SK-N-SH (cell line): ENCODE data around the gene MANSC1. TPM values are rescaled to one million over a fixed set of nuclear protein-coding genes. Genes with fewer than 3 reads are reported as not detected.

ENCODE experiments used
- CTCF ChIA-PET: fragments of 300-600, 350-600 bp; formaldehyde crosslinking; extraction: SDS; loops from one replicate; lab custom pipeline; 2021; lab: Yijun Ruan, JAX
- POLR2A ChIA-PET: fragments of 350-600 bp; sonication (Branson Sonifier 250); formaldehyde crosslinking; extraction: SDS; loops from one replicate; lab custom pipeline; 2020; ENCODE audit warnings: antibody characterized with exemption, inconsistent platforms; lab: Yijun Ruan, JAX
- DNase-seq: peaks from one replicate; pipeline ENCODE4 v3.0.0; 2012
- H2AFZ ChIP-seq: fragments of 200-600 bp; sonication (generic); 2 replicates; pipeline ENCODE4 v1.8.1; 2016; ENCODE audit warnings: antibody characterized with exemption, mild to moderate bottlenecking, low read depth
- H3F3A ChIP-seq: fragments of 200-600 bp; sonication (generic); replicated peaks from 2 replicates; pipeline ENCODE3; 2016; ENCODE audit warnings: antibody characterized with exemption, mild to moderate bottlenecking; ENCODE audit not compliant: insufficient read depth
- H3K27ac ChIP-seq, 2 experiments: fragments of 200-500 bp in 1 of 2; fragments of 200-600 bp in 1 of 2; sonication (Bioruptor generic) in 1 of 2; sonication (generic), shearing (Covaris generic) in 1 of 2; 2 replicates each; pipeline versions ENCODE4 v1.5.1 to v1.6.1; 2014 to 2016; ENCODE audit warnings: low read depth in 2 of 2, inconsistent platforms in 1 of 2, low read length in 1 of 2, mild to moderate bottlenecking in 1 of 2, mixed read lengths in 1 of 2
- H3K27me3 ChIP-seq: fragments of 200-600 bp; sonication (generic), shearing (Covaris generic); 2 replicates; pipeline ENCODE4 v1.6.1; 2016; ENCODE audit warnings: mixed run types; ENCODE audit not compliant: insufficient read depth
- H3K36me3 ChIP-seq, 2 experiments: fragments of 200-500 bp in 1 of 2; fragments of 200-600 bp in 1 of 2; sonication (Bioruptor generic) in 1 of 2; sonication (generic) in 1 of 2; replicated peaks in 1 of 2; 2 replicates each; pipeline versions ENCODE3 to v1.5.1; 2014 to 2016; ENCODE audit warnings: low read length in 1 of 2, mild to moderate bottlenecking in 1 of 2; ENCODE audit not compliant: insufficient read depth in 2 of 2, control insufficient read depth in 1 of 2
- H3K4me1 ChIP-seq, 2 experiments: fragments of 200-500 bp in 1 of 2; fragments of 200-600 bp in 1 of 2; sonication (Bioruptor generic) in 1 of 2; sonication (generic), shearing (Covaris generic) in 1 of 2; 2 replicates each; pipeline versions ENCODE4 v1.5.1 to v1.6.1; 2014 to 2016; ENCODE audit warnings: low read depth in 1 of 2, low read length in 1 of 2, mixed run types in 1 of 2; ENCODE audit not compliant: insufficient read depth in 2 of 2, control insufficient read depth in 1 of 2
- H3K4me2 ChIP-seq: fragments of 200-600 bp; sonication (generic), shearing (Covaris generic); 2 replicates; pipeline ENCODE4 v1.6.1; 2017; ENCODE audit warnings: mixed run types
- H3K4me3 ChIP-seq, 2 experiments: fragments of 200-500 bp in 1 of 2; fragments of 200-600 bp in 1 of 2; sonication (Bioruptor generic) in 1 of 2; sonication (generic), shearing (Covaris generic) in 1 of 2; 2 replicates each; pipeline versions ENCODE4 v1.5.1 to v1.8.1; 2014 to 2016; ENCODE audit warnings: low read depth in 2 of 2, inconsistent platforms in 1 of 2, low read length in 1 of 2, mild to moderate bottlenecking in 1 of 2, mixed read lengths in 1 of 2, moderate library complexity in 1 of 2
- H3K79me2 ChIP-seq: fragments of 200-600 bp; sonication (generic); 2 replicates; pipeline ENCODE4 v1.8.1; 2017; ENCODE audit warnings: mild to moderate bottlenecking; ENCODE audit not compliant: insufficient read depth
- H3K9ac ChIP-seq: fragments of 200-600 bp; sonication (generic); 2 replicates; pipeline ENCODE4 v1.6.1; 2017; ENCODE audit warnings: mixed run types
- H3K9me2 ChIP-seq: fragments of 200-600 bp; sonication (generic); 2 replicates; pipeline ENCODE4 v1.6.1; 2017; ENCODE audit warnings: mixed run types
- H3K9me3 ChIP-seq: fragments of 200-600 bp; sonication (generic); 2 replicates; pipeline ENCODE4 v1.6.1; 2017; ENCODE audit warnings: mixed run types, mild to moderate bottlenecking, moderate library complexity
- H4K20me1 ChIP-seq: fragments of 200-600 bp; sonication (generic); 2 replicates; pipeline ENCODE4 v1.6.1; 2017; ENCODE audit warnings: mild to moderate bottlenecking, mixed run types; ENCODE audit not compliant: insufficient read depth
- EZH2phosphoT487 ChIP-seq: fragments of 200-600 bp; sonication (generic); IDR thresholded peaks from 2 replicates; pipeline ENCODE4 v1.6.1; 2017; ENCODE audit warnings: low read depth, mixed run types, mild to moderate bottlenecking, antibody characterized with exemption, moderate library complexity, borderline replicate concordance
- FOXJ3 ChIP-seq: sonication (generic); formaldehyde crosslinking; IDR thresholded peaks from 2 replicates; pipeline ENCODE4 v1.5.1; 2020; ENCODE audit warnings: mild to moderate bottlenecking, missing genetic modification reagents
- MXI1 ChIP-seq: IDR thresholded peaks from 2 replicates; pipeline ENCODE4 v1.6.1; 2012; ENCODE audit warnings: mild to moderate bottlenecking, low read depth, low read length, improper control_type of control experiment
- RAD21 ChIP-seq: IDR thresholded peaks from 2 replicates; pipeline ENCODE4 v1.6.1; 2012; ENCODE audit warnings: mild to moderate bottlenecking, low read length
- RCOR1 ChIP-seq: fragments of 150-350 bp; IDR thresholded peaks from 2 replicates; pipeline ENCODE4 v1.6.1; 2017; ENCODE audit warnings: antibody characterized with exemption, low read length
- RFX5 ChIP-seq: IDR thresholded peaks from 2 replicates; pipeline ENCODE4 v1.6.1; 2012; ENCODE audit warnings: mild to moderate bottlenecking, improper control_type of control experiment, low read length
- RXRA ChIP-seq: IDR thresholded peaks from 2 replicates; pipeline ENCODE4 v1.4.0; 2012; ENCODE audit warnings: low read depth, mild to moderate bottlenecking, borderline replicate concordance
- SMC3 ChIP-seq: IDR thresholded peaks from 2 replicates; pipeline ENCODE4 v1.6.1; 2012; ENCODE audit warnings: low read depth, low read length, improper control_type of control experiment
- TCF12 ChIP-seq: IDR thresholded peaks from 2 replicates; pipeline ENCODE4 v1.4.0; 2012
- YY1 ChIP-seq: IDR thresholded peaks from 2 replicates; pipeline ENCODE4 v1.4.0; 2012; ENCODE audit warnings: low read depth, mild to moderate bottlenecking
- WGBS: methylation state at CpG from one replicate; pipeline ENCODE4 v1.1.6; 2017; ENCODE audit warnings: low lambda C conversion rate; 5-methylcytosine and 5-hydroxymethylcytosine counted together
- polyA plus RNA-seq, 3 experiments: library from polyadenylated mRNA; depleted of rRNA; stranded (reverse); fragments of >200 nt; gene quantifications; 2 replicates each; pipeline ENCODE4 v1.2.3, GENCODE V29; 2012
- TF ChIP-seq, protein P1 (sequence below): IDR thresholded peaks from 2 replicates; pipeline ENCODE4 v1.4.0; 2012; ENCODE audit warnings: low read depth, borderline replicate concordance
- TF ChIP-seq, protein P2 (sequence below): IDR thresholded peaks from 2 replicates; pipeline ENCODE4 v1.4.0; 2012; ENCODE audit warnings: low read depth, borderline replicate concordance
- TF ChIP-seq, protein P3 (sequence below): fragments of 200-600 bp; sonication (generic); IDR thresholded peaks from 2 replicates; pipeline ENCODE4 v1.6.1; 2017; ENCODE audit warnings: antibody characterized with exemption, mild to moderate bottlenecking, moderate library complexity

Gene MANSC1
- polyA plus RNA-seq, 1 of the 3 experiments (the other 2 are of a cell fraction) = 2.9 TPM

DNA sequence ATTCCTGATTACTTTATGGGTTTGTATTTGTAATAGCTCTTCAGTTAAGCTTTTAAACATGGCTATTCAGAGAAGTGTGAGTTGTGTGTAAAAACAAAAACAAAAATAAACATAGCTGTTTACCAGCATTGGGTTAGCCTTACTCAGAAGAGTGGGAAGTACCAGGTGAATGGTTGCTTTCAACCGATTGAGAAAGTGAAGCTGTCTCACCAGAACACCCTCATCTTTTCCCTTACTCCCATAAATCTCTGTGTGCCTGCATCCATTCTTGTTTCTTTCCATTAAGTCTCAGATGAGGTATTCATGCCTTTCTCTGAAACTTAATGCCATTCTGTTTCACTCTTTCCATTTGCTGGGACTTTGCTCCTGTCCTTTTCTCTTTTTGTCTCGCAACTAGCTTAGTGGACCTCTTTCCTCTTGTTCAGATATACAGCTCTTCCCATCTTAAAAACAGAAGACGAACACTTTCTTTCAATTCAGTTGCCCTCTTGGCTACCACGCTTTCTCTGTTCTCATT is 17.5 kb upstream of the MANSC1 start:
- Histone ChIP-seq H3K27ac (no peak overlapping the region), H3K27me3 (no peaks in the 10 kb centered on the region), H3K4me3 (no peak overlapping the region), H4K20me1 (no peaks in the 10 kb centered on the region), H3K4me2 (no peak overlapping the region), H2AFZ (no peak overlapping the region), H3K4me1 (peaks cover 4 to 9% of the 10 kb centered on the region in 2 experiments; a peak in 1 of 4 replicates), H3F3A (no peaks in the 10 kb centered on the region), H3K36me3 (peaks cover 0 to 16% of the 10 kb centered on the region in 2 experiments), H3K9me2 (no peaks in the 10 kb centered on the region), H3K79me2 (no peaks in the 10 kb centered on the region), H3K9ac (no peak overlapping the region), H3K9me3 (no peaks in the 10 kb centered on the region)
- DNase-seq = no peak
- TF ChIP-seq, protein P1, sequence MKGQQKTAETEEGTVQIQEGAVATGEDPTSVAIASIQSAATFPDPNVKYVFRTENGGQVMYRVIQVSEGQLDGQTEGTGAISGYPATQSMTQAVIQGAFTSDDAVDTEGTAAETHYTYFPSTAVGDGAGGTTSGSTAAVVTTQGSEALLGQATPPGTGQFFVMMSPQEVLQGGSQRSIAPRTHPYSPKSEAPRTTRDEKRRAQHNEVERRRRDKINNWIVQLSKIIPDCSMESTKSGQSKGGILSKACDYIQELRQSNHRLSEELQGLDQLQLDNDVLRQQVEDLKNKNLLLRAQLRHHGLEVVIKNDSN = no peak
- TF ChIP-seq RFX5 = no peak
- no peak for TF ChIP-seq SMC3
- POLR2A ChIA-PET = interaction anchor here (1.7 kb wide), 1 partner anchor 10 kb away, joined by 14 read pairs; the partner anchor contains the start of gene BORCS5
- 98% methylated on average over 4 of the region's 4 CpGs for WGBS
- CTCF ChIA-PET = interaction anchor here (1.2 to 3.7 kb wide), 6 partner anchors 8 to 369 kb away, joined by 3 to 21 read pairs (median 4); partner anchors contain the start of gene DUSP16

DNA sequence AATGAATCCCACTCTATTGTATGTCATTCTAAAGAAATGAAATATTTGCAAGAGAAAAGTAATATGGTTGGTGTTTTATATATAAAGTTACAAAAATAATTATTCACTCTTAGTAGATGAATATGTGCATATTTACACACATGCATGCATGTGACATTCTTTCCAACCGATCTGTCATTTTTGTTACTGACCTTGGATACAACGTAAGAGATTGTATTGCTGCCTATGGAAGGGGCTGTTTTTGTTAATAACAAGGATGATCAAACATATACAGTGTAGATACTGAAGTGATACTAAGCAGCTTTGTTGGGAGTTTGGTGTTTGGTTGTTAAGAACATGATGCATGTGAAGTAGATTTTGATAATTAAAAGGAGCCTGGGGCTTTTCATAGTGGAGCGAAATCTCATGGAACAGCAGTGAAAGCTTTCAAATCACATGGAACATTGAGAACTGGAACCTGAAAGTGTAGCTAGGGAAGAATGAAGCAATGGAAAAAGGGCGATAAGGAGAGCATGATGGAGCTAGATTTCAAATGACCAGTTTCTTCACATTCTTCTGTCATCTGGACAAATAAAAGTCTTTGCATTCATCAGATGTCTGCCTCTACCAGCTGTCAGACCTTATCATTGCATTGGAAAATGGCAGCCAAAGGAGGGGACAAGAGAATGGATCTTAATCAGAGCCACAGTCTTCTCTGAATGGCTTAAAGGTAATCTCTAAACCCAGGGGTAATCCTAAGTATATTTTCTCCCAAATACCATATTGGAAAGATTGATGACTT is 16.8 kb upstream of the MANSC1 start:
- no peak for TF ChIP-seq RXRA
- TF ChIP-seq FOXJ3 (CRISPR knock-in tag) = no peak
- no peak for TF ChIP-seq RCOR1
- no peak for TF ChIP-seq EZH2phosphoT487
- no peak for TF ChIP-seq RAD21
- no peak for TF ChIP-seq RFX5
- TF ChIP-seq MXI1 = no peak
- no peak for TF ChIP-seq YY1
- TF ChIP-seq, protein P2, sequence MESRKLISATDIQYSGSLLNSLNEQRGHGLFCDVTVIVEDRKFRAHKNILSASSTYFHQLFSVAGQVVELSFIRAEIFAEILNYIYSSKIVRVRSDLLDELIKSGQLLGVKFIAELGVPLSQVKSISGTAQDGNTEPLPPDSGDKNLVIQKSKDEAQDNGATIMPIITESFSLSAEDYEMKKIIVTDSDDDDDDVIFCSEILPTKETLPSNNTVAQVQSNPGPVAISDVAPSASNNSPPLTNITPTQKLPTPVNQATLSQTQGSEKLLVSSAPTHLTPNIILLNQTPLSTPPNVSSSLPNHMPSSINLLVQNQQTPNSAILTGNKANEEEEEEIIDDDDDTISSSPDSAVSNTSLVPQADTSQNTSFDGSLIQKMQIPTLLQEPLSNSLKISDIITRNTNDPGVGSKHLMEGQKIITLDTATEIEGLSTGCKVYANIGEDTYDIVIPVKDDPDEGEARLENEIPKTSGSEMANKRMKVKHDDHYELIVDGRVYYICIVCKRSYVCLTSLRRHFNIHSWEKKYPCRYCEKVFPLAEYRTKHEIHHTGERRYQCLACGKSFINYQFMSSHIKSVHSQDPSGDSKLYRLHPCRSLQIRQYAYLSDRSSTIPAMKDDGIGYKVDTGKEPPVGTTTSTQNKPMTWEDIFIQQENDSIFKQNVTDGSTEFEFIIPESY = no peak
- TF ChIP-seq, protein P3, sequence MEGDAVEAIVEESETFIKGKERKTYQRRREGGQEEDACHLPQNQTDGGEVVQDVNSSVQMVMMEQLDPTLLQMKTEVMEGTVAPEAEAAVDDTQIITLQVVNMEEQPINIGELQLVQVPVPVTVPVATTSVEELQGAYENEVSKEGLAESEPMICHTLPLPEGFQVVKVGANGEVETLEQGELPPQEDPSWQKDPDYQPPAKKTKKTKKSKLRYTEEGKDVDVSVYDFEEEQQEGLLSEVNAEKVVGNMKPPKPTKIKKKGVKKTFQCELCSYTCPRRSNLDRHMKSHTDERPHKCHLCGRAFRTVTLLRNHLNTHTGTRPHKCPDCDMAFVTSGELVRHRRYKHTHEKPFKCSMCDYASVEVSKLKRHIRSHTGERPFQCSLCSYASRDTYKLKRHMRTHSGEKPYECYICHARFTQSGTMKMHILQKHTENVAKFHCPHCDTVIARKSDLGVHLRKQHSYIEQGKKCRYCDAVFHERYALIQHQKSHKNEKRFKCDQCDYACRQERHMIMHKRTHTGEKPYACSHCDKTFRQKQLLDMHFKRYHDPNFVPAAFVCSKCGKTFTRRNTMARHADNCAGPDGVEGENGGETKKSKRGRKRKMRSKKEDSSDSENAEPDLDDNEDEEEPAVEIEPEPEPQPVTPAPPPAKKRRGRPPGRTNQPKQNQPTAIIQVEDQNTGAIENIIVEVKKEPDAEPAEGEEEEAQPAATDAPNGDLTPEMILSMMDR = no peak
- TF ChIP-seq TCF12 = no peak
- TF ChIP-seq SMC3 = no peak

More for the DNA sequence above, 16.8 kb upstream of the MANSC1 start:
- Histone ChIP-seq H3K27ac (no peak overlapping the region; a peak in 1 of 4 replicates), H3K27me3 (no peaks in the 10 kb centered on the region), H3K4me3 (no peak overlapping the region), H3K36me3 (peaks cover 0 to 16% of the 10 kb centered on the region in 2 experiments), H3F3A (no peaks in the 10 kb centered on the region), H2AFZ (no peak overlapping the region), H4K20me1 (no peaks in the 10 kb centered on the region), H3K9me3 (no peaks in the 10 kb centered on the region), H3K79me2 (no peaks in the 10 kb centered on the region), H3K9ac (no peak overlapping the region), H3K4me1 (peaks cover 4 to 9% of the 10 kb centered on the region in 2 experiments; a peak in 1 of 4 replicates), H3K4me2 (no peak overlapping the region), H3K9me2 (no peaks in the 10 kb centered on the region)
- ChIA-PET CTCF (interaction anchor here (1.2 to 3.7 kb wide), 7 partner anchors 9 to 370 kb away, joined by 3 to 21 read pairs (median 5); partner anchors contain the start of gene DUSP16), POLR2A (interaction anchor here (1.7 kb wide), 1 partner anchor 10 kb away, joined by 14 read pairs; the partner anchor contains the start of gene BORCS5)
- WGBS = 89% methylated on average over 4 of the region's 4 CpGs
- DNase-seq = no peak
